HepG2 (cell line): ENCODE measurements around the gene BBOF1. TPM values are rescaled to one million over a fixed set of nuclear protein-coding genes. Genes with fewer than 3 reads are reported as not detected.

Source experiments
- CREB1 ChIP-seq, 2 experiments: fragments of 450-650 bp in 1 of 2; IDR thresholded peaks; 2 replicates each; pipeline ENCODE4 v1.6.1; 2016 to 2017; ENCODE audit warnings: control low read depth in 1 of 2, mild to moderate bottlenecking in 1 of 2, missing compliant biosample characterization in 1 of 2, missing genetic modification characterization in 1 of 2
- GATAD2A ChIP-seq: IDR thresholded peaks from 2 replicates; pipeline ENCODE4 v1.6.1; 2016
- HIVEP1 ChIP-seq: sonication (generic); formaldehyde crosslinking; IDR thresholded peaks from 2 replicates; pipeline ENCODE4 v1.4.0; 2020; ENCODE audit warnings: mild to moderate bottlenecking, missing genetic modification reagents
- LCORL ChIP-seq, 2 experiments: fragments of 450-650 bp in 1 of 2; sonication (generic) in 1 of 2; formaldehyde crosslinking in 1 of 2; IDR thresholded peaks; 2 replicates each; pipeline versions ENCODE4 v1.5.0 to v1.6.1; 2017 to 2020; ENCODE audit warnings: antibody characterized with exemption in 1 of 2, missing genetic modification reagents in 1 of 2
- MAFF ChIP-seq: IDR thresholded peaks from 2 replicates; pipeline ENCODE4 v1.6.1; 2011; ENCODE audit warnings: low read depth, low read length, improper control_type of control experiment
- MIER2 ChIP-seq: IDR thresholded peaks from 2 replicates; pipeline ENCODE4 v1.6.1; 2016; ENCODE audit warnings: missing biosample characterization, missing genetic modification reagents
- MIER3 ChIP-seq: IDR thresholded peaks from 2 replicates; pipeline ENCODE4 v1.6.1; 2016; ENCODE audit warnings: missing compliant biosample characterization, borderline replicate concordance
- NPAS2 ChIP-seq: sonication (generic); formaldehyde crosslinking; IDR thresholded peaks from 2 replicates; pipeline ENCODE4 v1.8.0; 2022; ENCODE audit warnings: mild to moderate bottlenecking, missing genetic modification reagents, borderline replicate concordance
- PAX8 ChIP-seq: sonication (generic); formaldehyde crosslinking; IDR thresholded peaks from 2 replicates; pipeline ENCODE4 v1.8.0; 2022; ENCODE audit warnings: mild to moderate bottlenecking, missing genetic modification reagents, borderline replicate concordance
- SOX5 ChIP-seq: IDR thresholded peaks from 2 replicates; pipeline ENCODE4 v1.6.1; 2016; ENCODE audit warnings: borderline replicate concordance
- ZBTB38 ChIP-seq: sonication (generic); formaldehyde crosslinking; IDR thresholded peaks from 2 replicates; pipeline ENCODE4 v1.5.1; 2020; ENCODE audit warnings: mild to moderate bottlenecking, missing genetic modification reagents
- ZBTB7A ChIP-seq: sonication (generic); formaldehyde crosslinking; IDR thresholded peaks from 2 replicates; pipeline ENCODE4 v1.8.0; 2022; ENCODE audit warnings: mild to moderate bottlenecking, missing genetic modification reagents
- ZMAT3 ChIP-seq: sonication (generic); formaldehyde crosslinking; conservative IDR thresholded peaks from 2 replicates; pipeline ENCODE4 v1.7.0; 2021; ENCODE audit warnings: missing genetic modification reagents
- ZNF101 ChIP-seq: sonication (generic); formaldehyde crosslinking; IDR thresholded peaks from 2 replicates; pipeline ENCODE4 v1.4.0; 2020; ENCODE audit warnings: mild to moderate bottlenecking, low read depth, missing genetic modification reagents, borderline replicate concordance
- ZNF350 ChIP-seq: sonication (generic); formaldehyde crosslinking; IDR thresholded peaks from 2 replicates; pipeline ENCODE4 v1.4.0; 2020; ENCODE audit warnings: mild to moderate bottlenecking, low read depth, missing genetic modification reagents, borderline replicate concordance
- ZNF562 ChIP-seq: sonication (generic); formaldehyde crosslinking; IDR thresholded peaks from 2 replicates; pipeline ENCODE4 v1.8.0; 2022; ENCODE audit warnings: missing genetic modification reagents, borderline replicate concordance
- polyA plus RNA-seq, 8 experiments: library from polyadenylated mRNA; depleted of rRNA in 3 of 8; stranded (reverse) in 7 of 8; unstranded in 1 of 8; fragments of >200 nt; fragmentation: Illumina TruSeq in 4 of 8; extraction: Trizol in 4 of 8; gene quantifications; 2 replicates each; pipeline versions ENCODE4 v1.2.1 to v1.2.3, GENCODE V29; 2011 to 2016; ENCODE audit warnings: low read depth in 4 of 8, missing spikeins in 1 of 8, mixed read lengths in 1 of 8; ENCODE audit not compliant: insufficient read depth in 1 of 8
- total RNA-seq, 5 experiments: library from RNA; depleted of rRNA; stranded (reverse); fragments of >200 nt; fragmentation: Illumina TruSeq; extraction: Trizol; gene quantifications; 2 replicates each; pipeline ENCODE4 v1.2.3, GENCODE V29; 2016; ENCODE audit warnings: low read depth in 1 of 5
- TF ChIP-seq, protein P1 (sequence below): sonication (generic); formaldehyde crosslinking; IDR thresholded peaks from 2 replicates; pipeline ENCODE4 v1.4.0; 2020; ENCODE audit warnings: missing genetic modification reagents, borderline replicate concordance
- TF ChIP-seq, protein P2 (sequence below): sonication (generic); formaldehyde crosslinking; IDR thresholded peaks from 2 replicates; pipeline ENCODE4 v1.8.1; 2022; ENCODE audit warnings: mild to moderate bottlenecking, missing genetic modification reagents
- TF ChIP-seq, protein P3 (sequence below): sonication (generic); formaldehyde crosslinking; IDR thresholded peaks from 2 replicates; pipeline ENCODE4 v1.4.0; 2020; ENCODE audit warnings: mild to moderate bottlenecking, missing genetic modification reagents
- TF ChIP-seq, protein P4 (sequence below): sonication (generic); formaldehyde crosslinking; IDR thresholded peaks from 2 replicates; pipeline ENCODE4 v1.4.0; 2020; ENCODE audit warnings: missing genetic modification reagents
- TF ChIP-seq, protein P5 (sequence below): sonication (generic); formaldehyde crosslinking; IDR thresholded peaks from 2 replicates; pipeline ENCODE4 v1.4.0; 2020; ENCODE audit warnings: missing genetic modification reagents

The BBOF1 gene
- total and polyA plus RNA-seq, 2 of the 13 experiments (the other 11 are each of a cell fraction or from before 2014, with no cell fraction given) = 1.6 to 2.3 TPM

DNA sequence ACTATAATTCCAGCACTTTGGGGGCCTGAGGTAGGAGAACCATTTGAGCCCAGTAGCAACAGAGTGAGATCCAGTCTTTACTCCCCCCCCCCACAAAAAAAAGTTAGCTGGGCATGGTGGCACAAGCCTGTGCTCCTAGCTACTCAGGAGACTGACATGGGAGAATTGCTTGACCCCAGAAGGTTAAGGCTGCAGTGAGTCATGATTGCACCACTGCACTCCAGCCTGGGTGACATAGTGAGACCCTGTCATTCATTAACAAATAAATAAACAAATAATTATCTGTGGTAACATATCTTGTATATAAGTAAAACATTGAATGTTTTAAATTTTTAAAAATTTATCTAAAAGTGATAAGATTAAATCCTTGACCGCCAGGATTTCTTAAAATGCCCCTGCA is 4.8 kb upstream of the BBOF1 start (continued):
- TF ChIP-seq, protein P1, sequence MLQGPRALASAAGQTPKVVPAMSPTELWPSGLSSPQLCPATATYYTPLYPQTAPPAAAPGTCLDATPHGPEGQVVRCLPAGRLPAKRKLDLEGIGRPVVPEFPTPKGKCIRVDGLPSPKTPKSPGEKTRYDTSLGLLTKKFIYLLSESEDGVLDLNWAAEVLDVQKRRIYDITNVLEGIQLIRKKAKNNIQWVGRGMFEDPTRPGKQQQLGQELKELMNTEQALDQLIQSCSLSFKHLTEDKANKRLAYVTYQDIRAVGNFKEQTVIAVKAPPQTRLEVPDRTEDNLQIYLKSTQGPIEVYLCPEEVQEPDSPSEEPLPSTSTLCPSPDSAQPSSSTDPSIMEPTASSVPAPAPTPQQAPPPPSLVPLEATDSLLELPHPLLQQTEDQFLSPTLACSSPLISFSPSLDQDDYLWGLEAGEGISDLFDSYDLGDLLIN (CRISPR knock-in tag) = no peak
- TF ChIP-seq, protein P2, sequence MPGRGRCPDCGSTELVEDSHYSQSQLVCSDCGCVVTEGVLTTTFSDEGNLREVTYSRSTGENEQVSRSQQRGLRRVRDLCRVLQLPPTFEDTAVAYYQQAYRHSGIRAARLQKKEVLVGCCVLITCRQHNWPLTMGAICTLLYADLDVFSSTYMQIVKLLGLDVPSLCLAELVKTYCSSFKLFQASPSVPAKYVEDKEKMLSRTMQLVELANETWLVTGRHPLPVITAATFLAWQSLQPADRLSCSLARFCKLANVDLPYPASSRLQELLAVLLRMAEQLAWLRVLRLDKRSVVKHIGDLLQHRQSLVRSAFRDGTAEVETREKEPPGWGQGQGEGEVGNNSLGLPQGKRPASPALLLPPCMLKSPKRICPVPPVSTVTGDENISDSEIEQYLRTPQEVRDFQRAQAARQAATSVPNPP = no peak
- TF ChIP-seq NPAS2 (no peak), HIVEP1 (CRISPR knock-in tag) (no peak), MIER2 (CRISPR knock-in tag) (no peak), ZMAT3 (CRISPR knock-in tag) (no peak), ZBTB38 (CRISPR knock-in tag) (no peak), SOX5 (CRISPR knock-in tag) (0 out of 2 replicates have a peak, but pooled peaks have one; percentile 17), MAFF (no peak), MIER3 (CRISPR knock-in tag) (0 out of 2 replicates have a peak, but pooled peaks have one; percentile 23), ZNF562 (CRISPR knock-in tag) (no peak), PAX8 (CRISPR knock-in tag) (no peak), ZBTB7A (CRISPR knock-in tag) (no peak), LCORL (IDR thresholded peaks at IDR 0.05) (no peak), LCORL (CRISPR knock-in tag; IDR thresholded peaks at IDR 0.05) (no peak), GATAD2A (CRISPR knock-in tag) (peak; percentile 83), ZNF101 (CRISPR knock-in tag) (no peak), CREB1 (IDR thresholded peaks at IDR 0.05) (no peak), CREB1 (CRISPR knock-in tag; IDR thresholded peaks at IDR 0.05) (no peak; the same call in 1 of the 2 replicates), ZNF350 (no peak)
- TF ChIP-seq, protein P3, sequence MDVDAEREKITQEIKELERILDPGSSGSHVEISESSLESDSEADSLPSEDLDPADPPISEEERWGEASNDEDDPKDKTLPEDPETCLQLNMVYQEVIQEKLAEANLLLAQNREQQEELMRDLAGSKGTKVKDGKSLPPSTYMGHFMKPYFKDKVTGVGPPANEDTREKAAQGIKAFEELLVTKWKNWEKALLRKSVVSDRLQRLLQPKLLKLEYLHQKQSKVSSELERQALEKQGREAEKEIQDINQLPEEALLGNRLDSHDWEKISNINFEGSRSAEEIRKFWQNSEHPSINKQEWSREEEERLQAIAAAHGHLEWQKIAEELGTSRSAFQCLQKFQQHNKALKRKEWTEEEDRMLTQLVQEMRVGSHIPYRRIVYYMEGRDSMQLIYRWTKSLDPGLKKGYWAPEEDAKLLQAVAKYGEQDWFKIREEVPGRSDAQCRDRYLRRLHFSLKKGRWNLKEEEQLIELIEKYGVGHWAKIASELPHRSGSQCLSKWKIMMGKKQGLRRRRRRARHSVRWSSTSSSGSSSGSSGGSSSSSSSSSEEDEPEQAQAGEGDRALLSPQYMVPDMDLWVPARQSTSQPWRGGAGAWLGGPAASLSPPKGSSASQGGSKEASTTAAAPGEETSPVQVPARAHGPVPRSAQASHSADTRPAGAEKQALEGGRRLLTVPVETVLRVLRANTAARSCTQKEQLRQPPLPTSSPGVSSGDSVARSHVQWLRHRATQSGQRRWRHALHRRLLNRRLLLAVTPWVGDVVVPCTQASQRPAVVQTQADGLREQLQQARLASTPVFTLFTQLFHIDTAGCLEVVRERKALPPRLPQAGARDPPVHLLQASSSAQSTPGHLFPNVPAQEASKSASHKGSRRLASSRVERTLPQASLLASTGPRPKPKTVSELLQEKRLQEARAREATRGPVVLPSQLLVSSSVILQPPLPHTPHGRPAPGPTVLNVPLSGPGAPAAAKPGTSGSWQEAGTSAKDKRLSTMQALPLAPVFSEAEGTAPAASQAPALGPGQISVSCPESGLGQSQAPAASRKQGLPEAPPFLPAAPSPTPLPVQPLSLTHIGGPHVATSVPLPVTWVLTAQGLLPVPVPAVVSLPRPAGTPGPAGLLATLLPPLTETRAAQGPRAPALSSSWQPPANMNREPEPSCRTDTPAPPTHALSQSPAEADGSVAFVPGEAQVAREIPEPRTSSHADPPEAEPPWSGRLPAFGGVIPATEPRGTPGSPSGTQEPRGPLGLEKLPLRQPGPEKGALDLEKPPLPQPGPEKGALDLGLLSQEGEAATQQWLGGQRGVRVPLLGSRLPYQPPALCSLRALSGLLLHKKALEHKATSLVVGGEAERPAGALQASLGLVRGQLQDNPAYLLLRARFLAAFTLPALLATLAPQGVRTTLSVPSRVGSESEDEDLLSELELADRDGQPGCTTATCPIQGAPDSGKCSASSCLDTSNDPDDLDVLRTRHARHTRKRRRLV (CRISPR knock-in tag) = no peak
- TF ChIP-seq, protein P4, sequence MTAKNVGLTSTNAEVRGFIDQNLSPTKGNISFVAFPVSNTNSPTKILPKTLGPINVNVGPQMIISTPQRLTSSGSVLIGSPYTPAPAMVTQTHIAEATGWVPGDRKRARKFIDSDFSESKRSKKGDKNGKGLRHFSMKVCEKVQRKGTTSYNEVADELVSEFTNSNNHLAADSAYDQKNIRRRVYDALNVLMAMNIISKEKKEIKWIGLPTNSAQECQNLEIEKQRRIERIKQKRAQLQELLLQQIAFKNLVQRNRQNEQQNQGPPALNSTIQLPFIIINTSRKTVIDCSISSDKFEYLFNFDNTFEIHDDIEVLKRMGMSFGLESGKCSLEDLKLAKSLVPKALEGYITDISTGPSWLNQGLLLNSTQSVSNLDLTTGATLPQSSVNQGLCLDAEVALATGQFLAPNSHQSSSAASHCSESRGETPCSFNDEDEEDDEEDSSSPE (CRISPR knock-in tag) = no peak
- TF ChIP-seq, protein P5, sequence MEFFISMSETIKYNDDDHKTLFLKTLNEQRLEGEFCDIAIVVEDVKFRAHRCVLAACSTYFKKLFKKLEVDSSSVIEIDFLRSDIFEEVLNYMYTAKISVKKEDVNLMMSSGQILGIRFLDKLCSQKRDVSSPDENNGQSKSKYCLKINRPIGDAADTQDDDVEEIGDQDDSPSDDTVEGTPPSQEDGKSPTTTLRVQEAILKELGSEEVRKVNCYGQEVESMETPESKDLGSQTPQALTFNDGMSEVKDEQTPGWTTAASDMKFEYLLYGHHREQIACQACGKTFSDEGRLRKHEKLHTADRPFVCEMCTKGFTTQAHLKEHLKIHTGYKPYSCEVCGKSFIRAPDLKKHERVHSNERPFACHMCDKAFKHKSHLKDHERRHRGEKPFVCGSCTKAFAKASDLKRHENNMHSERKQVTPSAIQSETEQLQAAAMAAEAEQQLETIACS (CRISPR knock-in tag) = no peak
